GM19240 (cell line): ENCODE measurements around the gene MRPL4.
"Not testable (repeated sequence)": the region's sequence is repeated elsewhere in the genome, so short reads cannot be mapped to it uniquely, and the experiment has no call there.

Experiments
- DNase-seq: peaks from one replicate; pipeline ENCODE4 v3.0.0; 2011; ENCODE audit warnings: low spot score; ENCODE audit not compliant: insufficient read length

The MRPL4 gene

DNA sequence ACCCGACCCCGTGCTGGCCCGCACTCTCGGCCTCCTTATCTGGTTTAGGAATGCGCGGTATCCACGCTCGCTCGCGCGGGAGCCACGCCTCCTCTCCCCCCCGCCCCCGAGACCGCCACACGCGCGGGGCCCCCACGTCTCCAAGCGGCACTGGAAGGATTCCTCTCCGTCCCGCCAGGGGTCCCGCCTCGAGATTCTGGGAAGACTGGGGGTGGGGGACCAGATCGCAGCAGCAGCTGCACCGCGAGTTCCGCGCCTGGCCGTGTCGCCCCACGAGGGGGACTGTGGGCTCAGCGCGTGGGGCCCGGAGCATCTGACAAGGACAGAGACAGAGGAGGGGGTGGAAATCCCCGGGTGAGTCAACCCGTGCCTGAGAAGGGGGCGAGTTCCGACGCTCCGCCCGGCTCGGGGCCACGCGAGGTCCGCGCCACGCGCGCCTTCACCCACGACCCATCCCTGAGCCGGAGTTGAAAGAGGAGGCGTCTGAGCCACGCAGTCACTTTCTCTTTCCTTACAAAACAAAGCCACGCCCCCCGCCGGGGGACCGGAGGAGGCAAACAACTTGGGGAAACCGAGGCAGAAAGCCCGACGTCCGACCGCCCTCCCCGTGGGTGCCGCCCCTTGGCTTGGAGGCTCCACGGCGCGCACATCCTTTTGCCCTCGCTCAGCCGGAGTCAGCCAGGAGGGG is 21.7 kb upstream of the MRPL4 start:
- no peak for DNase-seq

DNA sequence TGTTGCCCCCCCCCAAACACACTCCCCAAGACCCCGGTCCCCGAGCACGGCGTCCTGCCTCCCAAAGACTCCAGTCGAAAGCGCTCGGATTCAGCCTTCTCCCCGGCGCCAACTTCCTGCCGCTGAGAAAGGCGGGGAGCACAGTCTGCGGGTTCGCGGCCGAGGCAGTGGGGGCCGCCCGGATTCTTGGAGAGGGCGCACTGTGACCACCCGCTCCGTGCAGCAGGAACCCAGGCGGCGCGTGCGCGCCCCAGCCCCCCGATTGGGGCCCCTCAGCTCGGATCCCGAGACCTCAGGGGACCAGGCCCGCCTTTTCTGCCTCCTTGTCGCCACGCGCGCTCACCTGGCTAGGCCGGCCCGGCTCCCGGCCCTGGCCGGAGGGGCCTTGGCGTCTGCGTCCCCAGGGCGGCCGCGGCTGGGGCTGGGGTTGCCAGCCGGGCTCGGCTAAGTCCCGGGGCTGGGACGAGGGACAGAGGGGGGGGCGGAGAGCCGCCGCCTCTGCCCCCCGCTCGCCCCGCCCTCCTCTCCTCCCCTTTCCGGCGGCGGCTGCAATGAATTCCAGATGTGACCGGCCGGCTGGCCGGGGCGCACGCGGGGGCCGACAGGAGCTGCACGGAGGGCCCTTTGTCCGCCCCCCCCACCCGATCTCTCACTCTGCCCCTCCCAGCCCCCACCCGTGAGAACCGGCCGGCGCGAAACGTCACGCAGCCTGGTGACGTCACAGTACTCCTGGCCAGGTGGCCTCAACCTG is 21.0 kb upstream of the MRPL4 start, which contains the start of gene S1PR2:
TSS of gene S1PR2 (minus strand) at position 471 of the 751 bp plus-strand sequence. CDS start 6,426 bp downstream, outside the sequence.
- peak; percentile 48 for DNase-seq

GRCh38 chr19:10231612-10232228 is 20.3 kb upstream of the MRPL4 start:
- DNase-seq = no peak

GRCh38 chr19:10233946-10234345 is 18.1 kb upstream of the MRPL4 start:
- DNase-seq = no peak

GRCh38 chr19:10235003-10235402 is 17.0 kb upstream of the MRPL4 start:
- no peak for DNase-seq

GRCh38 chr19:10235409-10235808 is 16.6 kb upstream of the MRPL4 start:
- not testable (repeated sequence) for DNase-seq

DNA sequence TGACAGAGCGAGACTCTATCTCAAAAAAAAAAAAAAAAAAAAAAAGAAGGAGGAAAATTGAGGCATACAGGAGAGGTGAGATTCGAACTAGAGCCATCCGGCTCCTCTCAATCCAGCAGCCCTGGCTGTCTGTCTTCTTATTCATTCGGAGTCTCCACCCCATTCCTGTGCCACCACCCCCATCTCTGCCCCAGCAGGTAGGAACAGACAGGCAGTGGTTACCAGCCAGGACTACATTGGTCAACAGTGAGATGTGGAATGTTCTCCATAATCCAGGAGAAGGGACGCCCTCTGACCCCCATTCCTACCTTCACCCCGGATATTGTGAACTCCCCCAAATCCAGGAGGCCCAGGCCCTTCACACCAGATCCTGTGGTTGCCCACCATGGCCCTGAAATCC is 14.3 kb upstream of the MRPL4 start:
- DNase-seq = no peak

- no peak for DNase-seq
Observed at GRCh38 chr19:10238172-10238783, 13.7 kb upstream of the MRPL4 start.

- DNase-seq = not testable (repeated sequence)
Observed at GRCh38 chr19:10241826-10242449, 10.1 kb upstream of the MRPL4 start.

DNA sequence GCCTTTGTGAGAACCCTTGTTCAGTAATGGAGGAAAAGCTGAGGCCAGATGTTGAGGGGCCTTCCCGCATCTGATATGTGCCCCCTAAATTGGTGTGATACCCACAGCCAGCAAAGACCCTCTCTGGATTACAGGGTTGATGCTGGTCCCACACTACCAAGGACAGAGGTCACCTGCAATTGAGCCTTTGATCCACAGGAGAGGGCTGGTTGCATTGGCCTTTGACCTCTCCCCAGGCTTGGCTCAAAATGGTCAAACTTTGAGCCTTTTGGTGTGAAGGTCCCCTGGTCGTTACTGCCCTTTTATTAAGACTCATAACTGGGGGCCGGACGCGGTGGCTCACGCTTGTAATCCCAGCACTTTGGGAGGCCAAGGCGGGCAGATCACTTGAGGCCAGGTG is 8.4 kb upstream of the MRPL4 start:
- DNase-seq = no peak

DNA sequence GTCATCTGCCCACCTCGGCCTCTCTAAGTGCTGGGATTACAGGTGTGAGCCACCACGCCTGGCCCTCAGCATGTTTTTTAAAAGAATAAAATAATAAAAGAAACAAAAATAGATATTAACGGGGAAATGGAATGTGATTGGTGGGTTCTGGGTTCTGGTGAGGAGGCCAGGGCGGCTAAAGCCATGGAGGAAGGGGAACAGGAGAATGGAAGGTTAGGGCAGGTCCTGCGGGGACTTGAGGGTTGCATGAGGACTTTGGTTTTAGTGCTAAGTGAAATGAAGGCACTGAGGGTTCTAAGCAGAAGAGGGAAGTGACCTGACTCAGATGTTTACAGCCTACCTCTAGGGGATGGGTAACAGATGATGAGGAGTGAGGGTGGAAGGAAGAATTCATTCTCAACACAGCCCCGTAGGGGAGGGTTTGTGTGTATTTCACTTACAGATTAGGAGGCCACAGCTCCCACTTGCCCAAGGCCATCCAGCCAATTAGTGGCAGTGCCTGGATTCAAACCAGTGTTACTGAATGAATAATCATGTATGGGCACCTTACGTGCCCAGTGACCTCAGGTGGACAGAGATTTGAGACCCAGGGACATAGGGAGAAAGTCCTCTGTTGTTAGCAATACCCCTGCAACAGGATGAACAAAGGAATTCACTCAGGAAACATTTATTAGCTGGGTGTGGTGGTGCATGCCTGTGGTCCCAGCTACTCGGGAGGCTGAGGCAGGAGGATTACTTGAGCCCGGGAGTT is 6.7 kb upstream of the MRPL4 start:
- DNase-seq = no peak

DNA sequence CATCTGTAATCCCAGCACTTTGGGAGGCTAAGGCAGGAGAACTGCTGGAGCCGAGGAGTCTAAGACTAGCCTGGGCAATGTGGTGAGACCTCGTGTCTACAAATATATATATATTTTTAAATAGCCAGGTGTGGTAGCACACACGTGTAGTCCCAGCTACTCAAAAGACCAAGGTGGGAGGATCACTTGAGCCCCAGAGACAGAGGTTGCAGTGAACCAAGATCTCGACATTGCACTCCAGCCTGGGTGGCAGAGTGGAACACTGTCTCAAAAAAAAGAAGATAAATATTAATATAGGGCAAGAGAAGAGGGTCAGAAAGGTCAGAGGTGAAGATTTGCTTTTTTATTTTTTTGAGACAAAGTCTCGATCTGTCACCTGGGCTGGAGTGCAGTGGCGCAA is 5.5 kb upstream of the MRPL4 start:
- no peak for DNase-seq

DNA sequence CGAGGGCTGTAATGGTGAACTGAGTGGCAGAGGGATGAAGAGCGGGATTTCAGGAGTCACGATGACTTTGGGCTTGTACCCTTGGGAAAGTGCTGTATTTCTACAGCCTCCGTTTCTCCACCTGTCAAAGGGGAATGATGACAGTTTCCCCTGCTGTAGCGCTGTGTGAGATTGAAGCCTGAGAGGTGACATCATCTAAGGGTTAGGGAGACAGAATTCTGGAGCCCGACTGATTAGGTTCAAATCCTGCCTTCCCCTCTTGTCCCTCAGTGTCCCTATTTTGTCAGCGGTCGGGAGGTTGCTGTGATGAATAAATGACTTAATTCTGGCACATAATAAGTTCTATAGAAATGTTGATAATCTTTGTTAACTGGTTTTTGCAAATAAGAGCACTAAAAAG is 693 bp downstream of the MRPL4 start:
- DNase-seq = no peak

GRCh38 chr19:10254244-10254643 is 2.2 kb downstream of the MRPL4 start:
- no peak for DNase-seq

GRCh38 chr19:10255358-10255757 is 3.3 kb downstream of the MRPL4 start:
- no peak for DNase-seq

GRCh38 chr19:10256551-10256950 is 4.5 kb downstream of the MRPL4 start:
- DNase-seq = no peak

- no peak for DNase-seq
Observed at GRCh38 chr19:10256970-10257615, 5.1 kb downstream of the MRPL4 start.

- DNase-seq = no peak
Observed at GRCh38 chr19:10258080-10258710, 6.2 kb downstream of the MRPL4 start.

GRCh38 chr19:10259162-10259905 is 7.3 kb downstream of the MRPL4 start:
- no peak for DNase-seq
